HG03025 (cell line): ENCODE results near the gene ITGB1BP1.

Experiments
- ATAC-seq: cut with Tn5 transposase; IDR thresholded peaks from one replicate; pipeline ENCODE4 v1.9.1; 2021; ENCODE audit warnings: mild to moderate bottlenecking, moderate library complexity; ENCODE audit not compliant: unreplicated experiment, low FRiP score

The ITGB1BP1 gene

GRCh38 chr2:9355270-9355669 lies 68.1 kb downstream of the ITGB1BP1 start:
- ATAC-seq: no peak

- no peak for ATAC-seq
These were observed 69.0 kb downstream of the ITGB1BP1 start for GRCh38 chr2:9354318-9354717.
